HepG2 (cell line): Measurements from ENCODE around the gene DPEP2NB. TPM values are rescaled to one million over a fixed set of nuclear protein-coding genes. Genes with fewer than 3 reads are reported as not detected.
A peak's percentile ranks its signal among the peaks of the same experiment; 100 is the strongest.
"Not testable (repeated sequence)": the region's sequence is repeated elsewhere in the genome, so short reads cannot be mapped to it uniquely, and the experiment has no call there.

Experiments used
- FOXA3 ChIP-seq: IDR thresholded peaks from 2 replicates; pipeline ENCODE4 v1.6.1; 2016; ENCODE audit warnings: missing genetic modification reagents, missing compliant biosample characterization
- FOXK2 ChIP-seq: fragments of 450-650 bp; IDR thresholded peaks from 2 replicates; pipeline ENCODE4 v1.6.1; 2016
- GATA4 ChIP-seq: sonication (generic); IDR thresholded peaks from 2 replicates; pipeline ENCODE4 v1.6.1; 2016; ENCODE audit warnings: antibody characterized with exemption, low read depth, borderline replicate concordance
- GTF2F1 ChIP-seq: fragments of 150-350 bp; IDR thresholded peaks from 2 replicates; pipeline ENCODE4 v1.6.1; 2014; ENCODE audit warnings: low read length
- KLF6 ChIP-seq: IDR thresholded peaks from 2 replicates; pipeline ENCODE4 v1.8.0; 2016; ENCODE audit warnings: missing biosample characterization, missing genetic modification reagents
- MIXL1 ChIP-seq: IDR thresholded peaks from 2 replicates; pipeline ENCODE4 v1.6.1; 2016
- RBFOX2 ChIP-seq: fragments of 200-400 bp; formaldehyde crosslinking; IDR thresholded peaks from 2 replicates; pipeline ENCODE4 v1.6.1; 2017; ENCODE audit warnings: low read depth, mild to moderate bottlenecking, low read length
- SMAD3 ChIP-seq: sonication (generic); formaldehyde crosslinking; IDR thresholded peaks from 2 replicates; pipeline ENCODE4 v1.4.0; 2020; ENCODE audit warnings: missing genetic modification reagents
- SP1 ChIP-seq, 2 experiments: fragments of 450-650 bp in 1 of 2; sonication (generic) in 1 of 2; formaldehyde crosslinking in 1 of 2; IDR thresholded peaks; 2 replicates each; pipeline versions ENCODE4 v1.4.0 to v1.6.1; 2016 to 2020; ENCODE audit warnings: missing genetic modification reagents in 1 of 2
- TAF1 ChIP-seq: sonication (generic); formaldehyde crosslinking; IDR thresholded peaks from 2 replicates; pipeline ENCODE4 v1.4.0; 2020; ENCODE audit warnings: missing genetic modification reagents
- TCF12 ChIP-seq, 2 experiments: fragments of 450-650 bp in 1 of 2; sonication (generic) in 1 of 2; formaldehyde crosslinking in 1 of 2; IDR thresholded peaks; 2 replicates each; pipeline versions ENCODE4 v1.6.1 to v1.8.0; 2017 to 2022; ENCODE audit warnings: antibody characterized with exemption in 1 of 2, mild to moderate bottlenecking in 1 of 2, missing genetic modification reagents in 1 of 2, moderate library complexity in 1 of 2
- TOPORS ChIP-seq: sonication (generic); formaldehyde crosslinking; IDR thresholded peaks from 2 replicates; pipeline ENCODE4 v1.8.0; 2023; ENCODE audit warnings: mild to moderate bottlenecking, missing genetic modification reagents
- TP53 ChIP-seq: sonication (generic); formaldehyde crosslinking; conservative IDR thresholded peaks from 2 replicates; pipeline ENCODE4 v1.4.0; 2020; ENCODE audit warnings: missing genetic modification reagents
- ZBTB26 ChIP-seq: IDR thresholded peaks from 2 replicates; pipeline ENCODE4 v1.6.1; 2016; ENCODE audit warnings: missing compliant biosample characterization, missing genetic modification reagents, borderline replicate concordance
- ZC3H13 ChIP-seq: sonication (generic); formaldehyde crosslinking; IDR thresholded peaks from 2 replicates; pipeline ENCODE4 v1.8.1; 2023; ENCODE audit warnings: mild to moderate bottlenecking, missing genetic modification reagents, moderate library complexity
- ZNF580 ChIP-seq: IDR thresholded peaks from 2 replicates; pipeline ENCODE4 v1.6.1; 2016; ENCODE audit warnings: low read depth, borderline replicate concordance
- ZNF878 ChIP-seq: sonication (generic); formaldehyde crosslinking; IDR thresholded peaks from 2 replicates; pipeline ENCODE4 v1.8.1; 2023; ENCODE audit warnings: mild to moderate bottlenecking, missing genetic modification reagents, moderate library complexity
- ZSCAN9 ChIP-seq: IDR thresholded peaks from 2 replicates; pipeline ENCODE4 v1.6.1; 2016; ENCODE audit warnings: borderline replicate concordance
- polyA plus RNA-seq, 8 experiments: library from polyadenylated mRNA; depleted of rRNA in 3 of 8; stranded (reverse) in 7 of 8; unstranded in 1 of 8; fragments of >200 nt; fragmentation: Illumina TruSeq in 4 of 8; extraction: Trizol in 4 of 8; gene quantifications; 2 replicates each; pipeline versions ENCODE4 v1.2.1 to v1.2.3, GENCODE V29; 2011 to 2016; ENCODE audit warnings: low read depth in 4 of 8, missing spikeins in 1 of 8, mixed read lengths in 1 of 8; ENCODE audit not compliant: insufficient read depth in 1 of 8
- total RNA-seq, 5 experiments: library from RNA; depleted of rRNA; stranded (reverse); fragments of >200 nt; fragmentation: Illumina TruSeq; extraction: Trizol; gene quantifications; 2 replicates each; pipeline ENCODE4 v1.2.3, GENCODE V29; 2016; ENCODE audit warnings: low read depth in 1 of 5
- TF ChIP-seq, protein P1 (sequence below): sonication (generic); formaldehyde crosslinking; IDR thresholded peaks from 2 replicates; pipeline ENCODE4 v1.4.0; 2020; ENCODE audit warnings: low read depth, missing genetic modification reagents
- TF ChIP-seq, protein P2 (sequence below): sonication (generic); formaldehyde crosslinking; IDR thresholded peaks from 2 replicates; pipeline ENCODE4 v1.4.0; 2020; ENCODE audit warnings: mild to moderate bottlenecking, missing genetic modification reagents
- TF ChIP-seq, protein P3 (sequence below): sonication (generic); formaldehyde crosslinking; IDR thresholded peaks from 2 replicates; pipeline ENCODE4 v1.8.0; 2022; ENCODE audit warnings: mild to moderate bottlenecking, missing genetic modification reagents, borderline replicate concordance

The DPEP2NB gene
- total and polyA plus RNA-seq, 2 of the 13 experiments (the other 11 are each of a cell fraction or from before 2014, with no cell fraction given): not detected

DNA sequence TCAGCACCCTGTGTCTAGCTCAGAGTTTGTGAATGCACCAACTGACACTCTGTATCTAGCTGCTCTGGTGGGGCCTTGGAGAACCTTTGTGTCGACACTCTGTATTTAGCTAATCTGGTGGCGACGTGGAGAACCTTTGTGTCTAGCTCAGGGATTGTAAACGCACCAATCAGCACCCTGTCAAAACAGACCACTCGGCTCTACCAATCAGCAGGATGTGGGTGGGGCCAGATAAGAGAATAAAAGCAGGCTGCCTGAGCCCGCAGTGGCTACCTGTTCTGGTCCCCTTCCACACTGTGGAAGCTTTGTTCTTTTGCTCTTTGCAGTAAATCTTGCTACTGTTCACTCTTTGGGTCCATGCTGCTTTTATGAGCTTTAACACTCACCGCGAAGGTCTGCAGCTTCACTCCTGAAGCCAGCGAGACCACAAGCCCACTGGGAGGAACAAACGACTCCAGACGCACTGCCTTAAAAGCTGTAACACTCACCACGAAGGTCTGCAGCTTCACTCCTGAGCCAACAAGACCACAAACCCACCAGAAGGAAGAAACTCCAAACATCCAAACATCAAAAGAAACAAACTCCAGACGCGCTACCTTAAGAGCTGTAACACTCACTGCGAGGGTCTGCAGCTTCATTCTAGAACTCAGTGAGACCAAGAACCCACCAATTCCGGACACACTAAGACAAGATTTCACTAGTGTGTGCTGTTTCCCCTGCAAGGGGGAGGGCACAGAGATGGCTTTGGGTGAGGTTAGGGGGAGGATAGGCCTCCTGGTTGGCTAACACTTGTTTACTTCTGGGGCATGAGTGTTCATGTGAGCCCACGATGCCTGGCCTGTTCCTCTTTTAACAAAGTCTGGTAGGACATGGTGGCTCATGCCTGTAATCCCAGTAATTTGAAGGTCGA, 16.7 kb downstream of the DPEP2NB start, which contains the start of gene DPEP2 (continued):
- TF ChIP-seq GATA4: peak; percentile 32; the same call in 1 of the 2 replicates
- TF ChIP-seq ZC3H13 (CRISPR knock-in tag): 0 out of 2 replicates have a peak, but pooled peaks have one; percentile 16
- TF ChIP-seq KLF6 (CRISPR knock-in tag): peak; percentile 74; the same call in 1 of the 2 replicates
- not testable (repeated sequence) for TF ChIP-seq SP1, TCF12 (IDR thresholded peaks at IDR 0.05)
- TF ChIP-seq SP1 (CRISPR knock-in tag; IDR thresholded peaks at IDR 0.05): peak; percentile 36; the same call in 1 of the 2 replicates
- peak; percentile 85; the same call in 1 of the 2 replicates for TF ChIP-seq GTF2F1
- 0 out of 2 replicates have a peak, but pooled peaks have one; percentile 28 for TF ChIP-seq RBFOX2
- peak; percentile 60 for TF ChIP-seq FOXA3 (CRISPR knock-in tag)
- peak; percentile 68; the same call in 1 of the 2 replicates for TF ChIP-seq ZSCAN9 (CRISPR knock-in tag)
- TF ChIP-seq, protein P1, sequence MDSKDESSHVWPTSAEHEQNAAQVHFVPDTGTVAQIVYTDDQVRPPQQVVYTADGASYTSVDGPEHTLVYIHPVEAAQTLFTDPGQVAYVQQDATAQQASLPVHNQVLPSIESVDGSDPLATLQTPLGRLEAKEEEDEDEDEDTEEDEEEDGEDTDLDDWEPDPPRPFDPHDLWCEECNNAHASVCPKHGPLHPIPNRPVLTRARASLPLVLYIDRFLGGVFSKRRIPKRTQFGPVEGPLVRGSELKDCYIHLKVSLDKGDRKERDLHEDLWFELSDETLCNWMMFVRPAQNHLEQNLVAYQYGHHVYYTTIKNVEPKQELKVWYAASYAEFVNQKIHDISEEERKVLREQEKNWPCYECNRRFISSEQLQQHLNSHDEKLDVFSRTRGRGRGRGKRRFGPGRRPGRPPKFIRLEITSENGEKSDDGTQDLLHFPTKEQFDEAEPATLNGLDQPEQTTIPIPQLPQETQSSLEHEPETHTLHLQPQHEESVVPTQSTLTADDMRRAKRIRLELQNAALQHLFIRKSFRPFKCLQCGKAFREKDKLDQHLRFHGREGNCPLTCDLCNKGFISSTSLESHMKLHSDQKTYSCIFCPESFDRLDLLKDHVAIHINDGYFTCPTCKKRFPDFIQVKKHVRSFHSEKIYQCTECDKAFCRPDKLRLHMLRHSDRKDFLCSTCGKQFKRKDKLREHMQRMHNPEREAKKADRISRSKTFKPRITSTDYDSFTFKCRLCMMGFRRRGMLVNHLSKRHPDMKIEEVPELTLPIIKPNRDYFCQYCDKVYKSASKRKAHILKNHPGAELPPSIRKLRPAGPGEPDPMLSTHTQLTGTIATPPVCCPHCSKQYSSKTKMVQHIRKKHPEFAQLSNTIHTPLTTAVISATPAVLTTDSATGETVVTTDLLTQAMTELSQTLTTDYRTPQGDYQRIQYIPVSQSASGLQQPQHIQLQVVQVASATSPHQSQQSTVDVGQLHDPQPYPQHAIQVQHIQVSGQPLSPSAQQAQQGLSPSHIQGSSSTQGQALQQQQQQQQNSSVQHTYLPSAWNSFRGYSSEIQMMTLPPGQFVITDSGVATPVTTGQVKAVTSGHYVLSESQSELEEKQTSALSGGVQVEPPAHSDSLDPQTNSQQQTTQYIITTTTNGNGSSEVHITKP (CRISPR knock-in tag): 0 out of 2 replicates have a peak, but pooled peaks have one; percentile 20
- TF ChIP-seq FOXK2: peak; percentile 25; the same call in 1 of the 2 replicates
- TF ChIP-seq TAF1 (CRISPR knock-in tag): peak; percentile 39; the same call in 1 of the 2 replicates
- TF ChIP-seq TOPORS (CRISPR knock-in tag): 0 out of 2 replicates have a peak, but pooled peaks have one; percentile 77
- TF ChIP-seq ZNF878 (CRISPR knock-in tag): peak; percentile 47; the same call in 1 of the 2 replicates
- peak; percentile 58; the same call in 1 of the 2 replicates for TF ChIP-seq ZNF580
- TF ChIP-seq TP53: 0 out of 2 replicates have a peak, but pooled peaks have one; percentile 52
- TF ChIP-seq, protein P2, sequence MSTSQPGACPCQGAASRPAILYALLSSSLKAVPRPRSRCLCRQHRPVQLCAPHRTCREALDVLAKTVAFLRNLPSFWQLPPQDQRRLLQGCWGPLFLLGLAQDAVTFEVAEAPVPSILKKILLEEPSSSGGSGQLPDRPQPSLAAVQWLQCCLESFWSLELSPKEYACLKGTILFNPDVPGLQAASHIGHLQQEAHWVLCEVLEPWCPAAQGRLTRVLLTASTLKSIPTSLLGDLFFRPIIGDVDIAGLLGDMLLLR (CRISPR knock-in tag): 0 out of 2 replicates have a peak, but pooled peaks have one; percentile 33
- TF ChIP-seq TCF12 (CRISPR knock-in tag; IDR thresholded peaks at IDR 0.05): 0 out of 2 replicates have a peak, but pooled peaks have one; percentile 55
- peak; percentile 34; the same call in 1 of the 2 replicates for TF ChIP-seq ZBTB26 (CRISPR knock-in tag)
- TF ChIP-seq SMAD3 (CRISPR knock-in tag): 0 out of 2 replicates have a peak, but pooled peaks have one; percentile 48
- TF ChIP-seq MIXL1: peak; percentile 35; the same call in 1 of the 2 replicates
- TF ChIP-seq, protein P3, sequence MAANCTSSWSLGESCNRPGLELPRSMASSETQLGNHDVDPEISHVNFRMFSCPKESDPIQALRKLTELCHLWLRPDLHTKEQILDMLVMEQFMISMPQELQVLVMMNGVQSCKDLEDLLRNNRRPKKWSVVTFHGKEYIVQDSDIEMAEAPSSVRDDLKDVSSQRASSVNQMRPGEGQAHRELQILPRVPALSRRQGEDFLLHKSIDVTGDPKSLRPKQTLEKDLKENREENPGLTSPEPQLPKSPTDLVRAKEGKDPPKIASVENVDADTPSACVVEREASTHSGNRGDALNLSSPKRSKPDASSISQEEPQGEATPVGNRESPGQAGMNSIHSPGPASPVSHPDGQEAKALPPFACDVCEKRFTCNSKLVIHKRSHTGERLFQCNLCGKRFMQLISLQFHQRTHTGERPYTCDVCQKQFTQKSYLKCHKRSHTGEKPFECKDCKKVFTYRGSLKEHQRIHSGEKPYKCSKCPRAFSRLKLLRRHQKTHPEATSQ: 0 out of 2 replicates have a peak, but pooled peaks have one; percentile 46
